SK-N-SH (cell line): ENCODE data around the gene APC2.

ENCODE experiments used
- CHD2 ChIP-seq: fragments of 150-350 bp; IDR thresholded peaks from 2 replicates; pipeline ENCODE4 v1.6.1; 2018; ENCODE audit warnings: low read length; ENCODE audit not compliant: partially characterized antibody
- CTCF ChIP-seq: fragments of 200-600 bp; sonication (generic); IDR thresholded peaks from 2 replicates; pipeline ENCODE4 v1.6.1; 2017; ENCODE audit warnings: antibody characterized with exemption, mild to moderate bottlenecking, moderate library complexity
- FOSL2 ChIP-seq: IDR thresholded peaks from 2 replicates; pipeline ENCODE4 v1.4.0; 2012; ENCODE audit warnings: low read depth, mild to moderate bottlenecking, moderate library complexity, borderline replicate concordance
- FOXM1 ChIP-seq: IDR thresholded peaks from 2 replicates; pipeline ENCODE4 v1.4.0; 2012; ENCODE audit warnings: low read depth, mild to moderate bottlenecking
- NRF1 ChIP-seq: IDR thresholded peaks from 2 replicates; pipeline ENCODE4 v1.6.1; 2012; ENCODE audit warnings: low read depth, mild to moderate bottlenecking, low read length
- POLR2AphosphoS5 ChIP-seq: IDR thresholded peaks from 2 replicates; pipeline ENCODE4 v1.6.1; 2012; ENCODE audit warnings: low read depth, low read length
- RCOR1 ChIP-seq: fragments of 150-350 bp; IDR thresholded peaks from 2 replicates; pipeline ENCODE4 v1.6.1; 2017; ENCODE audit warnings: antibody characterized with exemption, low read length
- REST ChIP-seq: IDR thresholded peaks from 2 replicates; pipeline ENCODE4 v1.6.1; 2012; ENCODE audit warnings: mild to moderate bottlenecking, low read depth, low read length, moderate library complexity
- SMC3 ChIP-seq: IDR thresholded peaks from 2 replicates; pipeline ENCODE4 v1.6.1; 2012; ENCODE audit warnings: low read depth, low read length, improper control_type of control experiment
- TCF12 ChIP-seq: IDR thresholded peaks from 2 replicates; pipeline ENCODE4 v1.4.0; 2012
- USF2 ChIP-seq: fragments of 150-350 bp; IDR thresholded peaks from 2 replicates; pipeline ENCODE4 v1.6.1; 2017; ENCODE audit warnings: antibody characterized with exemption, low read length, low read depth, borderline replicate concordance
- YY1 ChIP-seq: IDR thresholded peaks from 2 replicates; pipeline ENCODE4 v1.4.0; 2012; ENCODE audit warnings: low read depth, mild to moderate bottlenecking
- TF ChIP-seq, protein P1 (sequence below): IDR thresholded peaks from 2 replicates; pipeline ENCODE4 v1.4.0; 2012; ENCODE audit warnings: low read depth
- TF ChIP-seq, protein P2 (sequence below): IDR thresholded peaks from 2 replicates; pipeline ENCODE4; 2012

DNA sequence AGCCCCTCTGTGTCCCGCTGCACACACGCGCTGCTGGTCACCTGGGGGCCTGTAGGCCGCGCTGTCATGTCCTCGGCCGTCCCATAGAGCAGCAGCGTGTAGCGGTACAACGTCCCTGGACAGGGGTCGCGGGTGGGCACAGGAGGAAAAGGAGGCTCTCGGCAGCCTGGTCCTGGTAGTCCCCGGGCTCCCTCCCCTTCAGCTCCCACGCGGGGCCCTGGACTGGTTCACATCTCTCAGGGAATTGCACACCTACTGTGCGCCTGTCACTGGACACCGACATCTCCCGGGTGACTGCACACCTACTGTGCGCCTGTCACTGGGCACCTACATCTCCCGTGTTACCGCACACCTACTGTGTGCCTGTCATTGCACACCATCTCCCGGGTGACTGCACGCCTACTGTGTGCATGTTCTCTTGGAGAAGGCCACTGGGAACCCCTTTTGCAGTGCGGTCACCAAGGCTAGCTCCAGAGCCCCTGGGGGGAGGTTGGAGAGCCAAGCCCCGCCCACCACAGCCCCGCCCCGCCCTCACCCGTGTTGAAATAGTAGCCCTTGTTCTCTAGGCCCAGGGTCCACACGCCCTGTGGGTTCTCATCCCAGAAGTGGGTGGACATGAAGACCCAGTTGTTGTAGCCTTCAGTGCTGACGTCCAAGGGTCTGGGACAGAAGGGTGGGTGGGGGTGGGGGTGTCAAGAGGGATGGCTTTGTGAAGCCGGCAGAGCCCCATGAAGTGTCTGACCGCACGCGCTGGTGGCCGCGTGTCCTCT is 32.6 kb downstream of the APC2 start:
- TF ChIP-seq CTCF, result no peak
- TF ChIP-seq REST, result no peak
- TF ChIP-seq YY1, result no peak
- TF ChIP-seq TCF12, result no peak
- TF ChIP-seq, protein P1, sequence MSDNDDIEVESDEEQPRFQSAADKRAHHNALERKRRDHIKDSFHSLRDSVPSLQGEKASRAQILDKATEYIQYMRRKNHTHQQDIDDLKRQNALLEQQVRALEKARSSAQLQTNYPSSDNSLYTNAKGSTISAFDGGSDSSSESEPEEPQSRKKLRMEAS, result no peak
- no peak for TF ChIP-seq NRF1
- TF ChIP-seq SMC3, result no peak
- TF ChIP-seq POLR2AphosphoS5, result no peak
- no peak for TF ChIP-seq FOSL2
- no peak for TF ChIP-seq FOXM1
- no peak for TF ChIP-seq RCOR1
- TF ChIP-seq, protein P2, sequence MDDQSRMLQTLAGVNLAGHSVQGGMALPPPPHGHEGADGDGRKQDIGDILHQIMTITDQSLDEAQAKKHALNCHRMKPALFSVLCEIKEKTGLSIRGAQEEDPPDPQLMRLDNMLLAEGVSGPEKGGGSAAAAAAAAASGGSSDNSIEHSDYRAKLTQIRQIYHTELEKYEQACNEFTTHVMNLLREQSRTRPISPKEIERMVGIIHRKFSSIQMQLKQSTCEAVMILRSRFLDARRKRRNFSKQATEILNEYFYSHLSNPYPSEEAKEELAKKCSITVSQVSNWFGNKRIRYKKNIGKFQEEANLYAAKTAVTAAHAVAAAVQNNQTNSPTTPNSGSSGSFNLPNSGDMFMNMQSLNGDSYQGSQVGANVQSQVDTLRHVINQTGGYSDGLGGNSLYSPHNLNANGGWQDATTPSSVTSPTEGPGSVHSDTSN, result no peak
- TF ChIP-seq CHD2, result no peak
- TF ChIP-seq USF2, result no peak
